HepG2 (cell line): ENCODE measurements around the gene HEMK1. TPM values are rescaled to one million over a fixed set of nuclear protein-coding genes. Genes with fewer than 3 reads are reported as not detected.

Experiments used
- ATAC-seq: fragments of 200-7000 bp; cut with Tn5 transposase; 3 replicates; pipeline ENCODE4 v1.9.1; 2020; ENCODE audit warnings: mild to moderate bottlenecking, moderate library complexity
- BruUV-seq: library from RNA; stranded (reverse); fragments of 400-500 nt; replicated peaks from 2 replicates; lab custom pipeline; 2021; lab: Mats Ljungman, UMichigan
- CTCF ChIA-PET: fragments of 300-600 bp; formaldehyde crosslinking; extraction: SDS; loops from one replicate; lab custom pipeline; 2021; ENCODE audit warnings: low total read pairs, inconsistent platforms, low intra/inter-chr PET ratio; lab: Yijun Ruan, JAX
- POLR2A ChIA-PET: fragments of 350-600 bp; sonication (Branson Sonifier 250); formaldehyde crosslinking; loops from one replicate; lab custom pipeline; 2020; ENCODE audit warnings: antibody characterized with exemption, inconsistent platforms; lab: Yijun Ruan, JAX
- DNase-seq: peaks from one replicate; pipeline ENCODE4 v3.0.0-alpha.2; 2015; ENCODE audit warnings: low spot score
- FAIRE-seq: peaks from 3 replicates; lab custom pipeline; 2011; peaks lifted over from hg19 to GRCh38; lab: Jason Lieb, UNC
- H2AFZ ChIP-seq: one replicate; pipeline ENCODE4 v1.6.1; 2011; ENCODE audit warnings: low read length, inconsistent platforms
- H3K27ac ChIP-seq: fragments of 300-600 bp; 3 replicates; pipeline ENCODE4 v1.8.0; 2011; ENCODE audit warnings: mixed run types, mild to moderate bottlenecking, mixed read lengths, low read length, inconsistent platforms; ENCODE audit not compliant: insufficient read depth; ENCODE audit errors: extremely low read length
- H3K27me3 ChIP-seq, 2 experiments: fragments of 200-600 bp in 1 of 2; 2 replicates in 1 of 2; 3 replicates in 1 of 2; pipeline versions ENCODE4 v1.6.0 to v1.8.0; 2011; ENCODE audit warnings: low read length in 2 of 2, mild to moderate bottlenecking in 2 of 2, moderate library complexity in 2 of 2, inconsistent platforms in 1 of 2; ENCODE audit not compliant: insufficient read depth in 2 of 2, control insufficient read depth in 1 of 2
- H3K36me3 ChIP-seq, 2 experiments: fragments of 200-600 bp in 1 of 2; replicated peaks in 1 of 2; 2 replicates in 1 of 2; 3 replicates in 1 of 2; pipeline versions ENCODE4 v1.5.1 to v1.8.0; 2011; ENCODE audit warnings: low read length in 2 of 2, inconsistent platforms in 1 of 2; ENCODE audit not compliant: insufficient read depth in 2 of 2, control insufficient read depth in 1 of 2
- H3K4me1 ChIP-seq: 2 replicates; pipeline ENCODE4 v1.5.1; 2012; ENCODE audit warnings: low read length, inconsistent platforms; ENCODE audit not compliant: insufficient read depth
- H3K4me2 ChIP-seq: 2 replicates; pipeline ENCODE4 v1.6.0; 2011; ENCODE audit warnings: low read depth, low read length, inconsistent platforms
- H3K4me3 ChIP-seq, 3 experiments: fragments of 200-600 bp in 1 of 3; sonication (generic), shearing (Covaris generic) in 1 of 3; replicated peaks in 1 of 3; 2 replicates each; pipeline ENCODE4 v1.5.1; 2011 to 2016; ENCODE audit warnings: low read length in 3 of 3, inconsistent platforms in 2 of 3, low read depth in 2 of 3, mild to moderate bottlenecking in 2 of 3, control low read depth in 1 of 3, mixed read lengths in 1 of 3; ENCODE audit not compliant: insufficient read depth in 1 of 3
- H3K79me2 ChIP-seq: one replicate; pipeline ENCODE4 v1.6.1; 2011; ENCODE audit warnings: low read length, inconsistent platforms; ENCODE audit not compliant: insufficient read depth
- H3K9ac ChIP-seq: 2 replicates; pipeline ENCODE4 v1.6.0; 2011; ENCODE audit warnings: mild to moderate bottlenecking, low read depth, low read length, inconsistent platforms; ENCODE audit not compliant: insufficient read depth
- H3K9me3 ChIP-seq: 2 replicates; pipeline ENCODE4 v1.5.1; 2012; ENCODE audit warnings: mild to moderate bottlenecking, low read length
- H4K20me1 ChIP-seq: 2 replicates; pipeline ENCODE4 v1.6.0; 2011; ENCODE audit warnings: inconsistent platforms, mild to moderate bottlenecking, low read length, moderate library complexity; ENCODE audit not compliant: insufficient read depth
- CTCF ChIP-seq: sonication (generic); formaldehyde crosslinking; IDR thresholded peaks from 2 replicates; pipeline ENCODE4 v1.5.0; 2020; ENCODE audit warnings: mild to moderate bottlenecking, missing genetic modification reagents, moderate library complexity
- JUN ChIP-seq: sonication (generic); formaldehyde crosslinking; IDR thresholded peaks from 2 replicates; pipeline ENCODE4 v1.4.0; 2020; ENCODE audit warnings: mild to moderate bottlenecking, missing genetic modification reagents
- POLR2A ChIP-seq, 2 experiments: IDR thresholded peaks; 2 replicates each; pipeline ENCODE4 v1.6.1; 2011; ENCODE audit warnings: low read depth in 2 of 2, low read length in 2 of 2, mild to moderate bottlenecking in 1 of 2, moderate library complexity in 1 of 2; ENCODE audit not compliant: insufficient read depth in 1 of 2
- STAG1 ChIP-seq: sonication (generic); formaldehyde crosslinking; IDR thresholded peaks from 2 replicates; pipeline ENCODE4 v1.4.0; 2020; ENCODE audit warnings: missing genetic modification reagents
- WGBS: methylation state at CpG from one replicate; pipeline ENCODE4 v1.1.6; 2017; ENCODE audit warnings: low lambda C conversion rate; 5-methylcytosine and 5-hydroxymethylcytosine counted together
- in situ Hi-C: cut with HindIII; loops from 2 replicates; pipeline ENCODE4 v1.10.0; 2017; ENCODE audit warnings: low pct_unique_long_range_greater_than_20kb; ENCODE audit not compliant: extremely low pct_ligation_motif_present
- intact Hi-C: fragments of 100-400 bp; cut with micrococcal nuclease; formaldehyde crosslinking; loops from one replicate; pipeline ENCODE4 v1.10.0; 2022; ENCODE audit not compliant: unreplicated experiment
- polyA plus RNA-seq, 8 experiments: library from polyadenylated mRNA; depleted of rRNA in 3 of 8; stranded (reverse) in 7 of 8; unstranded in 1 of 8; fragments of >200 nt; fragmentation: Illumina TruSeq in 4 of 8; extraction: Trizol in 4 of 8; gene quantifications; 2 replicates each; pipeline versions ENCODE4 v1.2.1 to v1.2.3, GENCODE V29; 2011 to 2016; ENCODE audit warnings: low read depth in 4 of 8, missing spikeins in 1 of 8, mixed read lengths in 1 of 8; ENCODE audit not compliant: insufficient read depth in 1 of 8
- total RNA-seq, 5 experiments: library from RNA; depleted of rRNA; stranded (reverse); fragments of >200 nt; fragmentation: Illumina TruSeq; extraction: Trizol; gene quantifications; 2 replicates each; pipeline ENCODE4 v1.2.3, GENCODE V29; 2016; ENCODE audit warnings: low read depth in 1 of 5

HEMK1 gene
- total and polyA plus RNA-seq, 2 of the 13 experiments (the other 11 are each of a cell fraction or from before 2014, with no cell fraction given) = 9.8 to 12.6 TPM

GRCh38 chr3:50573566-50574443 lies 4.5 kb downstream of the HEMK1 start:
- no peaks in the 10 kb centered on the region for H3K79me2 ChIP-seq
- no peaks in the 10 kb centered on the region; a peak in 2 of 5 replicates for H3K36me3 ChIP-seq
- H2AFZ ChIP-seq = no peak overlapping the region
- H3K4me3 ChIP-seq = no peak overlapping the region
- peak; percentile 34 for TF ChIP-seq STAG1 (CRISPR knock-in tag)
- TF ChIP-seq POLR2A (IDR thresholded peaks at IDR 0.05; ENCODE audit: insufficient read depth in 1 of 2, low read depth in 2 of 2, low read length in 2 of 2) = 0 out of 4 replicates have a peak, but pooled peaks of 1 of the 2 experiments have one; percentile 31
- no peak for TF ChIP-seq JUN
- TF ChIP-seq CTCF (CRISPR knock-in tag) = peak; percentile 30; the same call in 1 of the 2 replicates
- BruUV-seq = no TSS peak
- H3K9me3 ChIP-seq = no peaks in the 10 kb centered on the region
- ChIA-PET POLR2A (interaction anchor here (1.5 kb wide), 1 partner anchor 38 kb away, joined by 9 read pairs; the partner anchor contains the start of gene CISH), CTCF (interaction anchor here (7.2 kb wide), 1 partner anchor 40 kb away, joined by 182 read pairs; the partner anchor contains the start of genes CISH and MAPKAPK3)
- H3K4me1 ChIP-seq = peaks cover 34% of the 10 kb centered on the region
- in situ Hi-C loops (loop anchor here (5.0 kb wide), 3 partner anchors 38 to 808 kb away; partner anchors contain the start of gene CISH), intact Hi-C loops (loop anchor here (2.0 kb wide), 1 partner anchor 15 kb away; no protein-coding TSS in a partner anchor)
- H4K20me1 ChIP-seq = no peaks in the 10 kb centered on the region
- WGBS = 92% methylated on average over 8 of the region's 8 CpGs
- no peaks in the 10 kb centered on the region; a peak in 1 of 5 replicates for H3K27me3 ChIP-seq
- no peak overlapping the region for H3K9ac ChIP-seq
- DNase-seq (no peak), FAIRE-seq (no peak), ATAC-seq (no peak)
- no peak overlapping the region for H3K4me2 ChIP-seq
- H3K27ac ChIP-seq = no peak overlapping the region
